ENCODE measurements around the gene PCARE.

The PCARE gene

DNA sequence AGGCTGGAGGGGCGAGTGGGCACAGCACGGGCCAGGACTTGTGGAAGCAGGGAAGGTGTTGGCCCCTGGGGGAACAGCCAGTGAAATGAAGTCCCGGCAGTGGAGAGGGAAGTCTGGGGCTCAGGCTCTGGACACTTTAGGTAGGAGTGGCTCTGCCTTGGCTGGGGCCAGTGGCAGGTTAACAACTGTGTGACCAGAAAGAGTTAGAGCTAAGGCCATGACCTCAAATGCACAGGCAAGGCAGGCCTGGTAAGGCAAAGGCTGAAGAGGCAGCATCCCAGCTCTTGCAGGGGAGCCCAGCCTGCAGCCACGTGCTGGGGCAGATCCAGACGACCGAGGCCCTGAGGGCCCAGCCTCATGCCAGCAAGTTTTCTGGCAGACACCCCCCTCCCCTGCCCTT is 21.5 kb downstream of the PCARE start:
- no peak overlapping the region for H3K4me3 ChIP-seq (replicated peaks; ENCODE audit: insufficient read depth, low read length)
- H3K27me3 ChIP-seq (ENCODE audit: insufficient read depth, poor library complexity, severe bottlenecking), result no peaks in the 10 kb centered on the region
- DNase-seq (ENCODE audit: low read depth in 1 of 2, low spot score in 1 of 2), result no peak
- TF ChIP-seq SPI1 (IDR thresholded peaks at IDR 0.05; ENCODE audit: borderline replicate concordance, low read depth), result no peak
- TF ChIP-seq, protein P1, sequence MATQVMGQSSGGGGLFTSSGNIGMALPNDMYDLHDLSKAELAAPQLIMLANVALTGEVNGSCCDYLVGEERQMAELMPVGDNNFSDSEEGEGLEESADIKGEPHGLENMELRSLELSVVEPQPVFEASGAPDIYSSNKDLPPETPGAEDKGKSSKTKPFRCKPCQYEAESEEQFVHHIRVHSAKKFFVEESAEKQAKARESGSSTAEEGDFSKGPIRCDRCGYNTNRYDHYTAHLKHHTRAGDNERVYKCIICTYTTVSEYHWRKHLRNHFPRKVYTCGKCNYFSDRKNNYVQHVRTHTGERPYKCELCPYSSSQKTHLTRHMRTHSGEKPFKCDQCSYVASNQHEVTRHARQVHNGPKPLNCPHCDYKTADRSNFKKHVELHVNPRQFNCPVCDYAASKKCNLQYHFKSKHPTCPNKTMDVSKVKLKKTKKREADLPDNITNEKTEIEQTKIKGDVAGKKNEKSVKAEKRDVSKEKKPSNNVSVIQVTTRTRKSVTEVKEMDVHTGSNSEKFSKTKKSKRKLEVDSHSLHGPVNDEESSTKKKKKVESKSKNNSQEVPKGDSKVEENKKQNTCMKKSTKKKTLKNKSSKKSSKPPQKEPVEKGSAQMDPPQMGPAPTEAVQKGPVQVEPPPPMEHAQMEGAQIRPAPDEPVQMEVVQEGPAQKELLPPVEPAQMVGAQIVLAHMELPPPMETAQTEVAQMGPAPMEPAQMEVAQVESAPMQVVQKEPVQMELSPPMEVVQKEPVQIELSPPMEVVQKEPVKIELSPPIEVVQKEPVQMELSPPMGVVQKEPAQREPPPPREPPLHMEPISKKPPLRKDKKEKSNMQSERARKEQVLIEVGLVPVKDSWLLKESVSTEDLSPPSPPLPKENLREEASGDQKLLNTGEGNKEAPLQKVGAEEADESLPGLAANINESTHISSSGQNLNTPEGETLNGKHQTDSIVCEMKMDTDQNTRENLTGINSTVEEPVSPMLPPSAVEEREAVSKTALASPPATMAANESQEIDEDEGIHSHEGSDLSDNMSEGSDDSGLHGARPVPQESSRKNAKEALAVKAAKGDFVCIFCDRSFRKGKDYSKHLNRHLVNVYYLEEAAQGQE (IDR thresholded peaks at IDR 0.05; ENCODE audit: insufficient replicate concordance, low read depth), result no peak
- no peak for TF ChIP-seq GABPA (IDR thresholded peaks at IDR 0.05; ENCODE audit: low read depth)
- TF ChIP-seq POLR2AphosphoS5 (IDR thresholded peaks at IDR 0.05; ENCODE audit: low read depth), result no peak
- TF ChIP-seq, protein P2, sequence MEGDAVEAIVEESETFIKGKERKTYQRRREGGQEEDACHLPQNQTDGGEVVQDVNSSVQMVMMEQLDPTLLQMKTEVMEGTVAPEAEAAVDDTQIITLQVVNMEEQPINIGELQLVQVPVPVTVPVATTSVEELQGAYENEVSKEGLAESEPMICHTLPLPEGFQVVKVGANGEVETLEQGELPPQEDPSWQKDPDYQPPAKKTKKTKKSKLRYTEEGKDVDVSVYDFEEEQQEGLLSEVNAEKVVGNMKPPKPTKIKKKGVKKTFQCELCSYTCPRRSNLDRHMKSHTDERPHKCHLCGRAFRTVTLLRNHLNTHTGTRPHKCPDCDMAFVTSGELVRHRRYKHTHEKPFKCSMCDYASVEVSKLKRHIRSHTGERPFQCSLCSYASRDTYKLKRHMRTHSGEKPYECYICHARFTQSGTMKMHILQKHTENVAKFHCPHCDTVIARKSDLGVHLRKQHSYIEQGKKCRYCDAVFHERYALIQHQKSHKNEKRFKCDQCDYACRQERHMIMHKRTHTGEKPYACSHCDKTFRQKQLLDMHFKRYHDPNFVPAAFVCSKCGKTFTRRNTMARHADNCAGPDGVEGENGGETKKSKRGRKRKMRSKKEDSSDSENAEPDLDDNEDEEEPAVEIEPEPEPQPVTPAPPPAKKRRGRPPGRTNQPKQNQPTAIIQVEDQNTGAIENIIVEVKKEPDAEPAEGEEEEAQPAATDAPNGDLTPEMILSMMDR (IDR thresholded peaks at IDR 0.05; ENCODE audit: insufficient read depth, low read length), result no peak
- H3K27ac ChIP-seq (replicated peaks), result no peak overlapping the region

DNA sequence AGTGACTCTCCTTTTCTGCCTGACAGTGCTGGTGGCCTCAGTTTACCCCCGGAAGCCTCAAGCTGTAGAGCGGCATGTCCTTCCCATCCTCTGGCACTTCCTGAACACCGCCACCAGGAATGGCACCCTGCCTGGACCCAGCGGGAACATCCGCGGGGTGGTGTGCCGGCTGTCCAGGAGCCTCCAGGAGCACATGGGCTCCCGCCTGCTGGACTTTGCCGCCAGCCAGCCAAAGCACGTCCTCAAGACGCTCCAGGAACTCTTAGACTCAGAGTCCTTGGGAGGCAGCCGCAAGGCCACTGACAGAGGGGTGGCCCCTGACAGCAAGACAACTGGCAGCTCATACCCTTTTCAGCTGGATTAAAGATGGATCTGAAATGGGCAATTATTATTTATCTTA is 22.6 kb downstream of the PCARE start:
- no peak for DNase-seq (ENCODE audit: low read depth in 1 of 2, low spot score in 1 of 2)

DNA sequence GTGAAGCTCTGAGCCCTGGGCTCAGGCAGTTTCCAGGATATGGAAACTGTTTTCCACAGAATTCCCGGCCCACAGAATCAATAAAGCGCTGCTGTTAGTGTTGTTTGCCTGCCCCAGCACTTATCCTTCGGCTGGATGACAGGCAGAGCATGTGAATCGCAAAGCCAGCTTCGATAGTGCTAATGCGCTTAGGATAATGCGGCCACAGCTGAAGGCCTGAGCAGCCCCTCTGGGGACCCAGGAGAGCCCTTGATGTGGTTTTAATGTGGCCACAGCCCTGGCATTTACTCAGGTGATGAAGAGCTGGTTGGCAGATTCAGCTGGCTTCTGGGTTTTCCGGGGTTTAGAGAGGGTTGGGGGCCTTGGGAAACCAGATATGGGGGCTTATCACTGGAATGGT is 23.7 kb downstream of the PCARE start:
- no peaks in the 10 kb centered on the region for H3K27me3 ChIP-seq (ENCODE audit: insufficient read depth, poor library complexity, severe bottlenecking)
- H3K4me3 ChIP-seq (replicated peaks; ENCODE audit: insufficient read depth, low read length), result no peak overlapping the region
- no peak overlapping the region for H3K27ac ChIP-seq (replicated peaks)
- no peak for DNase-seq (ENCODE audit: low read depth in 1 of 2, low spot score in 1 of 2)
- TF ChIP-seq, protein P2 (IDR thresholded peaks at IDR 0.05; ENCODE audit: insufficient read depth, low read length), result no peak
- TF ChIP-seq SPI1 (IDR thresholded peaks at IDR 0.05; ENCODE audit: borderline replicate concordance, low read depth) (no peak), POLR2AphosphoS5 (IDR thresholded peaks at IDR 0.05; ENCODE audit: low read depth) (no peak), GABPA (IDR thresholded peaks at IDR 0.05; ENCODE audit: low read depth) (no peak)
- TF ChIP-seq, protein P1 (IDR thresholded peaks at IDR 0.05; ENCODE audit: insufficient replicate concordance, low read depth), result no peak

More for the DNA sequence above, 22.6 kb downstream of the PCARE start:
- no peaks in the 10 kb centered on the region for H3K27me3 ChIP-seq (ENCODE audit: insufficient read depth, poor library complexity, severe bottlenecking)
- H3K27ac ChIP-seq (replicated peaks), result no peak overlapping the region
- no peak for TF ChIP-seq SPI1 (IDR thresholded peaks at IDR 0.05; ENCODE audit: borderline replicate concordance, low read depth)
- TF ChIP-seq, protein P1 (IDR thresholded peaks at IDR 0.05; ENCODE audit: insufficient replicate concordance, low read depth), result no peak
- no peak overlapping the region for H3K4me3 ChIP-seq (replicated peaks; ENCODE audit: insufficient read depth, low read length)

Measured in HL-60 (cell line).